LNCaP clone FGC (cell line): ENCODE measurements around the gene GSTA5.
A peak's percentile ranks its signal among the peaks of the same experiment; 100 is the strongest.
"Not testable (repeated sequence)": the region's sequence is repeated elsewhere in the genome, so short reads cannot be mapped to it uniquely, and the experiment has no call there.

Experiments
- DNase-seq: peaks from one replicate; pipeline ENCODE4 v3.0.0-alpha.2; 2011; ENCODE audit warnings: low read depth
- H3K4me3 ChIP-seq: 2 replicates; pipeline ENCODE4 v1.5.1; 2011; ENCODE audit warnings: mild to moderate bottlenecking, low read depth, low read length, control low read depth
- TF ChIP-seq, protein P1 (sequence below): IDR thresholded peaks from 2 replicates; pipeline ENCODE4 v1.5.1; 2012; ENCODE audit warnings: mild to moderate bottlenecking; ENCODE audit not compliant: control insufficient read depth, insufficient read depth; ENCODE audit errors: extremely low read depth

Gene GSTA5

DNA sequence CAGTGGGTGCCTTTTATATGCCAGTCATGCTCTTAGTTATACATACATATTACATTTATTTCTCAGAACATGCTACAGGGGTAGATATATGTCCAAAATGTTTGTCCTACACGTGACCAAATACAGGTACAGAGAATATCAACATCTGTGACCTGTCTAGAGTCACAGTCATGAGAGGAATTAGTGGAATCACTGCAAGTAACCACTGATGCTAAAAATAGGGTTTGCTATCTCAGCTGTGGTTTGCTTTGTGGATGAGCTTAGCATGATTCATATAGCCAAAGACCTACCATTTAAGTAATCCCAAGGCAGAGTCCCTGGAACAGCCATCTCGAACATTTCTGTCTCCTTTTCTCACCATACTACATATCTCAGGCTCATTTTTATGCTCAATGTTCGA is 36.6 kb upstream of the GSTA5 start:
- no peak for DNase-seq
- H3K4me3 ChIP-seq = no peak overlapping the region
- TF ChIP-seq, protein P1, sequence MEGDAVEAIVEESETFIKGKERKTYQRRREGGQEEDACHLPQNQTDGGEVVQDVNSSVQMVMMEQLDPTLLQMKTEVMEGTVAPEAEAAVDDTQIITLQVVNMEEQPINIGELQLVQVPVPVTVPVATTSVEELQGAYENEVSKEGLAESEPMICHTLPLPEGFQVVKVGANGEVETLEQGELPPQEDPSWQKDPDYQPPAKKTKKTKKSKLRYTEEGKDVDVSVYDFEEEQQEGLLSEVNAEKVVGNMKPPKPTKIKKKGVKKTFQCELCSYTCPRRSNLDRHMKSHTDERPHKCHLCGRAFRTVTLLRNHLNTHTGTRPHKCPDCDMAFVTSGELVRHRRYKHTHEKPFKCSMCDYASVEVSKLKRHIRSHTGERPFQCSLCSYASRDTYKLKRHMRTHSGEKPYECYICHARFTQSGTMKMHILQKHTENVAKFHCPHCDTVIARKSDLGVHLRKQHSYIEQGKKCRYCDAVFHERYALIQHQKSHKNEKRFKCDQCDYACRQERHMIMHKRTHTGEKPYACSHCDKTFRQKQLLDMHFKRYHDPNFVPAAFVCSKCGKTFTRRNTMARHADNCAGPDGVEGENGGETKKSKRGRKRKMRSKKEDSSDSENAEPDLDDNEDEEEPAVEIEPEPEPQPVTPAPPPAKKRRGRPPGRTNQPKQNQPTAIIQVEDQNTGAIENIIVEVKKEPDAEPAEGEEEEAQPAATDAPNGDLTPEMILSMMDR = no peak

DNA sequence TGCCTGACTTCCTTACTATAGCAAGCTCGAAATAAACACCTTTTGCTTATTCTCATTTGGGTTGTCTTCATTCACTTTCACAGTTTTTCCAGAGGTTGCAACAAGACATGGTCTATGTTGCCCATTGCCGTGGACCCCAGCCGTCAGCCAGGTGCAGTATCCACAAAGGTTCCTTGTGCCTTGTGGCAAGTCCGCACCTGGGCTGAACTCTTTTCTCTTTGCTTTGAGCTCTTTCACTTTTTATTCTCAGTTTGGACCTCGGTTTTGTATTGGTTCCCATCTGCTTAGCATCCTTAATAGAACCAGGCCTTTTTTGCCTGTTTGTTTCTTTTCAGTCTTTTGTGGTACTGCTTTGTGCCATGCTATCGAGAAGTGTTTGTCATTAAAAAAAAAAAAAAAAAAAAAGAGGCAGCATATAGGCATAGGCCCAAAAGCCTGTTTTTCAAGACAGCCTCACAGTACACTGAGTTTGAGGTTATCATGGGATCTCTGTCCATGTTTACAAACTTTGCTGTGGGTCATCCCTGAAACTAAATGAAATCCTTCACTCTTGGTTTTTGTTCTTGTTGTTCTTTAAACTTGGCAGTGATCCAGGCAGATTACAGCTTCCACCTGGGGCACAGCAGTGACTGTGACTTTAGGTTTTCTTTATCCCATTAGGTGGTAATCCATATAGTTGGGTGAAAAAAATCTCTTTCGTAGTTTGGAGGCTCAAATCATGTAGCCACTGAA is 35.6 kb upstream of the GSTA5 start:
- H3K4me3 ChIP-seq = no peak overlapping the region
- peak; percentile 56 for DNase-seq
- TF ChIP-seq, protein P1 = no peak

DNA sequence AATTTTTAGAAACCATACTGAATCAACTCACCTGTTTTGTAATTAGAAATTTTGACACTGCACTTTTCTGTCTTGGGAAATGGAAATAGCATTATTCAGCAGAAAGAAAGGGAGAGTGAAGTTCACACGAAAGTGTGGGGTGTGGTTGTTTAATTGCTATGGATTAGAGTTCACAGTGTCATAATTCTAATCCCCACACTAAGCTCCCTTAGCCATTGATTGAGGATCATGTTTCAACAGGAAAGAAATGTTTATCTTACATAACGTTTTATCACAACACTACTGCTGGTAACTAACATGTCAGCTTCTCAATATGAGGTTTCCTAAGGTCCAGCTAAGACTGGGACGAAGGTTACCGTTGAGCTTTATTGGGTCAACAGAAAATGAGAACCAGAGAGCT is 31.4 kb upstream of the GSTA5 start:
- DNase-seq = no peak
- H3K4me3 ChIP-seq = no peak overlapping the region
- TF ChIP-seq, protein P1 = no peak

DNA sequence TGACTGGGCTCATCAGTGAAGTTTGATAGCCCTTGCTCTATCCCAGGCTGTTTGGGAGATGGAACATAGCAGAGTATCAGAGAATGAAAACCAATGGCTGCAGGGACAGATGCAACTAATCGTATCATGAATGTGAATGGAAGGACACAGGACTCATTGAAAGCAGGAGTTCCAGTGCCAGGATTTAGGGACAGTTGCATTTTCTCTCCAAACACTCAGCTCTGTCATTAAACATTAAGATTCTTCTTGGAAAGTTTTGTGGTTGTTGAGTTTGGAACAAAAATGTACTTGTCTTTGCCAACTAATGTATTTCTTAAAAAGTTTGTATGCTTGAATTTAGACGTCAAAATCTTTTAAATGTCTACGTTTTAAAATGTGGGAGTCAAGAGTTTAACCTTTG is 31.0 kb upstream of the GSTA5 start:
- TF ChIP-seq, protein P1 = no peak
- no peak for DNase-seq
- H3K4me3 ChIP-seq = no peak overlapping the region

DNA sequence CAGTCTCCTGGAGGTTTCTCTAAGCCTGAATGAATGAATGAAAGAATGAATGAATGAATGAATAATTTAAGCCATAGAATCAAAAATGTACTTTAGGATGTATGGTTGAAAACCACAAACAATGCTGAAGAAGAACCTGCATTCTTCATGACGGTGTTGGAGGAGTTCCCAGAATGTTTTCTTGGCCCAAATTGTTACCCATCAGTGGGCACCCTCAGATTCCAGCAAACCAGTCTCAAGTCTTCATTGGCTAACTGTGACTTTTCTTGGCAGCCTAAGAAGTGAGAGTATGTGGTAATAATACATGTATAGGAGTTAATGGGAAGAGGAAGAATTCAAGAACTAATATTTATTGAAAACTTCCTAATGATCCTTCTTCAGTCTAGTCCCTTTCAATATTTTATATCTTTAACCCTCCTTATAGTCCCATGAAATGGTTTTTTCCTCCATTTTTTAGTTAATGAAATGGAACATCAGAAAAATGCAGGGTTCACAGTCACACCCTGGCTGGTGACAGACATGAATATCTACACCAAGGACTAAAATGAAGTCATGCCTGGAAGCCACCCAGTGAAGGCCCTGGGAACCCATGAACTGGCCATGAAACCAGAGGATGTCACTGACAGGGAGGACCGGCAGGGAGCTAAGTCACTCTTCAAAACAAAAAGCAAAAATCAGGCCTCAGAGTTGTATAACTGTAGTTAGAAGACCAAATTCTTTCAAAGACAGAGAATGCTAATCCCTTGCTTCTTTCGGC is 29.9 kb upstream of the GSTA5 start:
- not testable (repeated sequence) for DNase-seq, H3K4me3 ChIP-seq

DNA sequence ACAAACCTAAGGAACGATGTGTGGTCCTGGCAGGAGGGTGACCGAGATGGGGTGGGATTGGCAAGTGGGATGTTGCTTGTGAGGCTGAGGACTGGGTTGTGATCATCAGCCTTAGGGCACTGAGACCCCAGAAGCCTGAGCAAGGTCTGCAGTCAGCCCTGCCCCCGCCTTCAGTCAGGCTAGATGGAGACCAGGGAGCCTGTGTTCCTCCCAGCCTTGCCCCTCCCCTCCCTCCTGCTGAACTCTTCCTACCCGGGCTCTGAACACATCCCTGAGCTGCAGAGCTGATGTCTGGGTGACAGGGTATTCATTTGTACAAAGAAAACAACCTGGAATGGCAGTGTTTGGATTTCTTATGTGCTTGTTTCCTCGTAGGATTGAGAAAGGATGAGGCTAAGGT is 28.3 kb upstream of the GSTA5 start:
- DNase-seq = not testable (repeated sequence)

DNA sequence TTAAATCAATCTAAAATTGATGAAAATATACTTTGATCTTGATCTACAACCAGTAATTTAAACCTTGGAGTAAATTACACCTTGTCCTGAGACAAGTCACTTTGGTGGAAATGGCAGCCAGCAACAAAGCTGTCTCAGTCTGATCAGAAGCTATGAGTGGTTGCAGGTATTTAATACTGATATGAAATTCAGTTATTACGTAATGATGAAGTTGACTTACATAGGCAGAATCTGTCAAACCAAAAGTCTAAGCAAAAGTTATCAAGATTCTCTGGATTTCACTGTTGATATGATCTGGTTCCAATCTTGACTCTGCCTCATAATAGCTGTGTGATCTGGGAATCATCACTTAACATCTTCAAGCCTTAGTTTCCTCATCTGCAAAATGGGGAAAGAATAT is 27.6 kb upstream of the GSTA5 start:
- no peak for DNase-seq
- no peak overlapping the region for H3K4me3 ChIP-seq
- TF ChIP-seq, protein P1 = no peak

More for the DNA sequence above, 28.3 kb upstream of the GSTA5 start:
- H3K4me3 ChIP-seq = not testable (repeated sequence)

DNA sequence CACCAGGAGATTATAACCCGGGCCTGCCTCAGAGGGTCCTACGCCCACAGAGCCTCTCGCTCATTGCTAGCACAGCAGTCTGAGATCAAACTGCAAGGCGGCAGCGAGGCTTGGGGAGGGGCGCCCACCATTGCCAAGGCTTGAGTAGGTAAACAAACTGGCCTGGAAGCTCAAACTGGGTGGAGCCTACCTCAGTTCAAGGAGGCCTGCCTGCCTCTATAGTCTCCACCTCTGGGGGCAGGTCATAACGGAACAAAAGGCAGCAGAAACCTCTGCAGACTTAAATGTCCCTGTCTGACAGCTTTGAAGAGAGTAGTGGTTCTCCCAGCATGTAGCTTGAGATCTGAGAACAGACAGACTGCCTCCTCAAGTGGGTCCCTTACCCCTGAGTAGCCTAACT is 20.5 kb upstream of the GSTA5 start:
- not testable (repeated sequence) for H3K4me3 ChIP-seq, DNase-seq
